ENCODE results near the gene MTHFD2L.

The MTHFD2L gene

DNA sequence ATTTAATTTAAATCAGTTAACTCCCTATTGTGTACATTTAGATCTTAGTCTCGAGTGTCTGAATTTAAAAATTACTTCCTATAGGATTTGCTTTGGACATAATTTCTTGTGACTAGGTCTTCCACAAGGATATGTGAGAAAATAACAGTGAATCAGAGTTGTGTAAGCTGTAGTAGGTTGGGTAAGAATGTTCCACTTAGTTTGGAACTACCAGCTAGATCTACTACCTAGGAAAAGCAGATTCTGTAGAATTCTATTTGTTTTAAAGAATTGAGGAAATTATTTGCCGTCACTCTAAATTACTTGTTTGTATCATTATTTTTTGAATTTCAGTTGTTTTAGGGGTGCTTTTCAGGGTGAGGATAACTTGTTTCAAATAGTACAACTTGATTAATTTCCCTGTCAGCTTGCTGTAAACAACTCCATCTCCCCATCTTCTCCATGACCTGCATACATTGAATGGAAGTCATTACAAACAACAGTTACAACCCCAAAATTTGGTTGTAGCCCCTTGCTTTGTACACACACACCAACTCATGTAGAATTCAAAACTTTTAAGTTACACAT is 1.3 kb downstream of the MTHFD2L start:
- TF ChIP-seq, protein P1, sequence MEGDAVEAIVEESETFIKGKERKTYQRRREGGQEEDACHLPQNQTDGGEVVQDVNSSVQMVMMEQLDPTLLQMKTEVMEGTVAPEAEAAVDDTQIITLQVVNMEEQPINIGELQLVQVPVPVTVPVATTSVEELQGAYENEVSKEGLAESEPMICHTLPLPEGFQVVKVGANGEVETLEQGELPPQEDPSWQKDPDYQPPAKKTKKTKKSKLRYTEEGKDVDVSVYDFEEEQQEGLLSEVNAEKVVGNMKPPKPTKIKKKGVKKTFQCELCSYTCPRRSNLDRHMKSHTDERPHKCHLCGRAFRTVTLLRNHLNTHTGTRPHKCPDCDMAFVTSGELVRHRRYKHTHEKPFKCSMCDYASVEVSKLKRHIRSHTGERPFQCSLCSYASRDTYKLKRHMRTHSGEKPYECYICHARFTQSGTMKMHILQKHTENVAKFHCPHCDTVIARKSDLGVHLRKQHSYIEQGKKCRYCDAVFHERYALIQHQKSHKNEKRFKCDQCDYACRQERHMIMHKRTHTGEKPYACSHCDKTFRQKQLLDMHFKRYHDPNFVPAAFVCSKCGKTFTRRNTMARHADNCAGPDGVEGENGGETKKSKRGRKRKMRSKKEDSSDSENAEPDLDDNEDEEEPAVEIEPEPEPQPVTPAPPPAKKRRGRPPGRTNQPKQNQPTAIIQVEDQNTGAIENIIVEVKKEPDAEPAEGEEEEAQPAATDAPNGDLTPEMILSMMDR (IDR thresholded peaks at IDR 0.05; ENCODE audit: low read depth, low read length): no peak
- DNase-seq (ENCODE audit: extremely low read depth, low read depth): no peak

DNA sequence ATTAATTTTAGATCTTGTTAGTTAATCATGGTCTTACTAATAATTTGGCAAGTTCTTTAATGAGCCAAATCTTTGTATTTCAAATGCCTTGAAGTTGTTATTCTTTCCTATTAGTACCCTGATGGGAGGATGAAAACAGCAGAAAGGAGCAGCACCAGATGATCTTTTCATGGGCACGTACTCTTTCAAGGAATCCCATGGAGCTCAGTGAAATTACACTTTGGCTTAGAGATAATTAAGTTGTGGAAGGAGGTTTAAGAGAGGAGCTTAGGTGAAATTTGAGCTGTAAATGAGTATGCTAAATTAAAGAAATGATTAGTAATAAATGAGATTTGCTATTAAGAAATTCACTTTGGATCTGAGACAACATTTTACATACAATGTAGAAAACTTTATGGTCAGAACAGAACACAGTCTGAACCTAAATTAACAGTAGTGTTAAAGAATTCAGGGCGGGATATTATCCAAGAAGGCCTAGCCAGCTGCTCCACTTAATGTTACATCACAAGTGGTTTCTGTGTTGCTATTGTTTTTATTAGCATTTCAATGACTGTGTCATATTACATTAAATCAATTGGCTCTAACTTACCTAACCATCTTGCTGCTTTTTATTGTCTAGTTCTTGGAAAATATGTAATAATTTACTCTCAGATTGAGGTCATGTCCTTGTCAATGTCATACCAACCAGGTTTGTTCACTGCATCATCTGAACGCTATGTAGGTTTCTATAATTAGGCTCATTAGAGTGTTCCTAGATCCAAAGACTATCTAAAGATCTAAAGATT is 3.9 kb downstream of the MTHFD2L start:
- TF ChIP-seq, protein P1 (IDR thresholded peaks at IDR 0.05; ENCODE audit: low read depth, low read length): no peak
- DNase-seq (ENCODE audit: extremely low read depth, low read depth): no peak

DNA sequence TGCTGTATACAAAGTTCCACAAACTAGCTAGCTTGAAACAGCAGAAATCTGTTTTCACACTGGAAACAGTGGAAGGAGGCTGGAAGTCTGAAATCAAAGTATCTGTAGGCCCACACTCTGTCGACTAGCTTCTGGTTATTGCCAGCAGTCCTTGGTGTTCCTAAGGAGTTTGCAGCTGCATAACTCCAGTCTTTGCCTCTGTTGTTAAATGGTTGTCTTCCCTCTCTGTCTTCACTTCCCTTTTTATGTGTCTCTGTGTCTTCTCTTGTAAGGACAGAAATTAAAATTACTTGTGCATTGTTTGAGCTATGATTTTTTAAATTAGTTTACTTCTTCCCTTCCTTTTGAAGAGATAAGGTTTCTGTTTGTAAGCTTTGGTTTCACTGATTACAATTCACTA is 8.2 kb downstream of the MTHFD2L start:
- no peak for DNase-seq (ENCODE audit: extremely low read depth, low read depth)
- TF ChIP-seq, protein P1 (IDR thresholded peaks at IDR 0.05; ENCODE audit: low read depth, low read length): no peak

GRCh38 chr4:74166818-74167217 is 8.9 kb downstream of the MTHFD2L start:
- TF ChIP-seq, protein P1 (IDR thresholded peaks at IDR 0.05; ENCODE audit: low read depth, low read length): no peak
- DNase-seq (ENCODE audit: extremely low read depth, low read depth): no peak

DNA sequence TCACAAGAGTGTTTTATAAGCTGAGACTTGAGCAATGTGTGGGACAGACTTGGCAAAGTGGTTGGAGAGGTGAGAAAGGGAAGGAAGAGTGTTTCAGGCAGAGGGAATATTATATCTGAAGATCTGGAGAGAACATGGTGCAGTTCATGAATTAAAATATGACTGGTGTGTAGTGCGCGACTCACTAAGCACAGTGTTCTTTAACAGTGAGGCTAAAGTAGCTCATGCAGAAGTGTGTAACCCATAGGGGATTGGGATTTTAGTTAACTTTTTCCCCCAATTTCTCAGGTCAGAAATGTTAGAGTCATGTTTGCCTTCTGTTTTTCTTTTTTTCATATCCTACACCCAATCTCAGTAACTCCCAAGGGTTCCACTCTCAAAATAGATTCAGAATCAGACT is 9.7 kb downstream of the MTHFD2L start:
- TF ChIP-seq, protein P1 (IDR thresholded peaks at IDR 0.05; ENCODE audit: low read depth, low read length): no peak

DNA sequence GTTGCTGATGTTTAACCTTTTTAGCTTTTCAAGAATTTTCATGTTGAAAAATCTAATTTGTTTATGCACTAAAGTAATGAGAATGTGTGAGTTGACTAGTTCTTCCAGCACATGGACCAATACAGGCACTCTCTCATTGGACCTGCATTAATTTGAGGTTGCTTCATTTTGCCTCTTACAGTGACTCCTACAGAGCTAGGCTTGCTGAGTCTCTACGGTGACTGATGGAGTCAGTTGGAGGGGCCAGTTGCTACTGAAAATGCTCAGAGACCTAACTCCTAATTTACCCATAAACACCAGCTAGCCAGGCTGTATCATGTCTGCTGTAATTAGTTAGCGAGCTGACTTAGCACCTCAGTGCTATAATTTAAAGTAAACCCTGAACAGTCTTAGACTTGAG is 10.9 kb downstream of the MTHFD2L start:
- no peak for DNase-seq (ENCODE audit: extremely low read depth, low read depth)
- TF ChIP-seq, protein P1 (IDR thresholded peaks at IDR 0.05; ENCODE audit: low read depth, low read length): no peak

More for the DNA sequence above, 9.7 kb downstream of the MTHFD2L start:
- DNase-seq (ENCODE audit: extremely low read depth, low read depth): no peak

GRCh38 chr4:74173321-74173720 is 15.4 kb downstream of the MTHFD2L start:
- no peak for DNase-seq (ENCODE audit: extremely low read depth, low read depth)
- TF ChIP-seq, protein P1 (IDR thresholded peaks at IDR 0.05; ENCODE audit: low read depth, low read length): no peak

Data from AG09319 (cell line).